Mucosa of descending colon (tissue), 3 donors: ENCODE data around the gene GNGT1. TPM values are rescaled to one million over a fixed set of nuclear protein-coding genes. Genes with fewer than 3 reads are reported as not detected.

Source experiments
- ATAC-seq: fragments of 200-7000 bp; cut with Tn5 transposase; one replicate; pipeline ENCODE4 v1.9.1; 2020; ENCODE audit warnings: mild to moderate bottlenecking, moderate library complexity
- DNase-seq, 3 donors: peaks; one replicate each; pipeline ENCODE4 v3.0.0-alpha.2; 2020
- H3K36me3 ChIP-seq: fragments of 200-600 bp; one replicate; pipeline ENCODE4 v1.8.0; 2021; ENCODE audit warnings: low read depth, mild to moderate bottlenecking
- H3K4me1 ChIP-seq: fragments of 200-600 bp; one replicate; pipeline ENCODE4 v1.8.0; 2021; ENCODE audit warnings: low read depth, mild to moderate bottlenecking
- H3K4me3 ChIP-seq: fragments of 200-600 bp; one replicate; pipeline ENCODE4 v1.8.0; 2021; ENCODE audit warnings: mild to moderate bottlenecking
- H3K9me3 ChIP-seq: fragments of 200-600 bp; one replicate; pipeline ENCODE4 v1.8.0; 2021; ENCODE audit warnings: mild to moderate bottlenecking
- CTCF ChIP-seq: fragments of 200-600 bp; IDR thresholded peaks from one replicate; pipeline ENCODE4 v1.8.0; 2022; ENCODE audit warnings: antibody characterized with exemption, mild to moderate bottlenecking
- intact Hi-C, 2 donors: fragments of 100-400 bp; cut with DNase I in 1 of 2; cut with micrococcal nuclease in 1 of 2; formaldehyde crosslinking; loops; one replicate each; pipeline versions ENCODE4 v1.11.0 to v1.11.1; 2022; cut with DNase I, micrococcal nuclease
- total RNA-seq, 3 donors: library from RNA; stranded (reverse); fragmentation: NEBNext Ultra II Directional in 2 of 3; extraction: Animal tissue kit (Norgen Biotek cat#: 25700) in 2 of 3; gene quantifications; one replicate each; pipeline versions ENCODE4 v1.2.1 to v1.2.4, GENCODE V29; 2021 to 2023
- donor health status: DM: no; HTN: no; CAD: no; lungs with moderate emphysema.
- donor health status: DM: no; HTN: no; CAD: no.
- donor health status: DM: no; HTN: yes; CAD: no.

Gene GNGT1
- total RNA-seq, 3 donors from 2014 or later = not detected

- no peaks in the 10 kb centered on the region for H3K4me1 ChIP-seq
- no peaks in the 10 kb centered on the region for H3K36me3 ChIP-seq
- TF ChIP-seq CTCF = no peak
- H3K4me3 ChIP-seq = no peak overlapping the region
- ATAC-seq = no peak
- no peak for DNase-seq
- no peaks in the 10 kb centered on the region for H3K9me3 ChIP-seq
- intact Hi-C loops = no loop called here
These were observed 39.6 kb downstream of the GNGT1 start for GRCh38 chr7:93945756-93946535.

GRCh38 chr7:93948106-93948505 lies 41.7 kb downstream of the GNGT1 start:
- H3K4me1 ChIP-seq = no peaks in the 10 kb centered on the region
- intact Hi-C loops = no loop called here
- DNase-seq (no peak), ATAC-seq (no peak)
- H3K36me3 ChIP-seq = no peaks in the 10 kb centered on the region
- H3K4me3 ChIP-seq = no peak overlapping the region
- H3K9me3 ChIP-seq = no peaks in the 10 kb centered on the region
- no peak for TF ChIP-seq CTCF

GRCh38 chr7:93948873-93949272 lies 42.5 kb downstream of the GNGT1 start:
- H3K4me1 ChIP-seq = no peaks in the 10 kb centered on the region
- no peaks in the 10 kb centered on the region for H3K9me3 ChIP-seq
- DNase-seq (no peak), ATAC-seq (no peak)
- TF ChIP-seq CTCF = no peak
- H3K4me3 ChIP-seq = no peak overlapping the region
- no peaks in the 10 kb centered on the region for H3K36me3 ChIP-seq
- intact Hi-C loops = no loop called here

GRCh38 chr7:93949423-93949822 lies 43.1 kb downstream of the GNGT1 start:
- Histone ChIP-seq H3K9me3 (no peaks in the 10 kb centered on the region), H3K4me1 (no peaks in the 10 kb centered on the region), H3K36me3 (no peaks in the 10 kb centered on the region), H3K4me3 (no peak overlapping the region)
- no peak for TF ChIP-seq CTCF
- DNase-seq (no peak), ATAC-seq (no peak)
- intact Hi-C loops = no loop called here

GRCh38 chr7:93955304-93955703 lies 48.9 kb downstream of the GNGT1 start:
- intact Hi-C loops = no loop called here
- no peak for TF ChIP-seq CTCF

GRCh38 chr7:93957767-93958166 lies 51.4 kb downstream of the GNGT1 start:
- no peaks in the 10 kb centered on the region for H3K36me3 ChIP-seq
- ATAC-seq = no peak

More at GRCh38 chr7:93955304-93955703, 48.9 kb downstream of the GNGT1 start:
- H3K4me3 ChIP-seq = no peak overlapping the region
- no peaks in the 10 kb centered on the region for H3K4me1 ChIP-seq
- no peak for DNase-seq
- no peak for ATAC-seq
- no peaks in the 10 kb centered on the region for H3K36me3 ChIP-seq
- H3K9me3 ChIP-seq = no peaks in the 10 kb centered on the region

More at GRCh38 chr7:93957767-93958166, 51.4 kb downstream of the GNGT1 start:
- no peak for DNase-seq
- Histone ChIP-seq H3K9me3 (no peaks in the 10 kb centered on the region), H3K4me1 (no peaks in the 10 kb centered on the region), H3K4me3 (no peak overlapping the region)
- intact Hi-C loops = no loop called here
- TF ChIP-seq CTCF = no peak
